ENCODE results near the gene MIER2. TPM values are rescaled to one million over a fixed set of nuclear protein-coding genes. Genes with fewer than 3 reads are reported as not detected.

The MIER2 gene
- polyA plus RNA-seq, 1 of the 3 experiments (the other 2 are of a cell fraction) = 15.9 TPM

- 95% methylated on average over 3 of the region's 4 CpGs for WGBS (ENCODE audit: low lambda C conversion rate)
- H3K36me3 ChIP-seq (replicated peaks in 1 of 2; ENCODE audit: control insufficient read depth in 1 of 2, insufficient read depth in 2 of 2, low read length in 1 of 2) = peaks cover 35 to 59% of the 10 kb centered on the region in 2 experiments
- DNase-seq = no peak
- H3K79me2 ChIP-seq (ENCODE audit: insufficient read depth) = peaks cover 29% of the 10 kb centered on the region
- H3K4me2 ChIP-seq = no peak overlapping the region
- ChIA-PET CTCF (no interaction called here), POLR2A (no interaction called here)
- no peaks in the 10 kb centered on the region for H3K4me1 ChIP-seq (ENCODE audit: control insufficient read depth in 1 of 2, insufficient read depth in 2 of 2, low read depth in 1 of 2, low read length in 1 of 2)
- H3K9me3 ChIP-seq = no peaks in the 10 kb centered on the region
- no peak overlapping the region for H3K27ac ChIP-seq (ENCODE audit: low read depth in 2 of 2, low read length in 1 of 2)
- H3K9me2 ChIP-seq = no peaks in the 10 kb centered on the region
- no peaks in the 10 kb centered on the region for H3K27me3 ChIP-seq (ENCODE audit: insufficient read depth)
- H4K20me1 ChIP-seq (ENCODE audit: insufficient read depth) = no peaks in the 10 kb centered on the region
- H2AFZ ChIP-seq (ENCODE audit: low read depth) = no peak overlapping the region
- no peaks in the 10 kb centered on the region for H3F3A ChIP-seq (replicated peaks; ENCODE audit: insufficient read depth)
- no peak overlapping the region for H3K9ac ChIP-seq
- no peak overlapping the region for H3K4me3 ChIP-seq (ENCODE audit: low read depth in 2 of 2, low read length in 1 of 2)
- TF ChIP-seq RAD21 (IDR thresholded peaks at IDR 0.05; ENCODE audit: low read length) (no peak), USF1 (IDR thresholded peaks at IDR 0.05; ENCODE audit: borderline replicate concordance, low read depth) (no peak), NRF1 (IDR thresholded peaks at IDR 0.05; ENCODE audit: low read depth, low read length) (no peak), RCOR1 (IDR thresholded peaks at IDR 0.05; ENCODE audit: low read length) (no peak), CHD2 (IDR thresholded peaks at IDR 0.05; ENCODE audit: low read length, partially characterized antibody) (no peak), JUND (IDR thresholded peaks at IDR 0.05) (no peak), TEAD4 (IDR thresholded peaks at IDR 0.05; ENCODE audit: borderline replicate concordance, insufficient read depth) (no peak), MXI1 (IDR thresholded peaks at IDR 0.05; ENCODE audit: low read depth, low read length) (no peak), REST (IDR thresholded peaks at IDR 0.05; ENCODE audit: low read depth, low read length) (no peak), ELF1 (IDR thresholded peaks at IDR 0.05) (no peak), YY1 (IDR thresholded peaks at IDR 0.05; ENCODE audit: low read depth) (no peak), TCF12 (IDR thresholded peaks at IDR 0.05) (no peak), SIN3A (IDR thresholded peaks at IDR 0.05; ENCODE audit: borderline replicate concordance, low read depth, low read length) (no peak), EZH2phosphoT487 (IDR thresholded peaks at IDR 0.05; ENCODE audit: borderline replicate concordance, low read depth) (no peak), FOXJ3 (CRISPR knock-in tag; IDR thresholded peaks at IDR 0.05) (no peak), EP300 (IDR thresholded peaks at IDR 0.05; ENCODE audit: borderline replicate concordance in 1 of 2, low read depth in 1 of 2, low read length in 1 of 2) (no peak)
These were observed 16.5 kb downstream of the MIER2 start for GRCh38 chr19:328025-328505.
